Heart left ventricle (tissue), 16 donors: Measurements from ENCODE around the gene ZNF740. TPM values are rescaled to one million over a fixed set of nuclear protein-coding genes. Genes with fewer than 3 reads are reported as not detected.

Source experiments
- ATAC-seq, 4 donors: fragments of 200-7000 bp; cut with Tn5 transposase; one replicate each; pipeline ENCODE4 v1.9.1; 2020 to 2022; ENCODE audit warnings: moderate library complexity in 4 of 4, mild to moderate bottlenecking in 3 of 4, moderate number of reproducible peaks in 1 of 4
- DNase-seq, 5 donors: peaks; one replicate each; pipeline ENCODE4 v3.0.0-alpha.2; 2020
- H3K27ac ChIP-seq, 12 donors: fragments of 200-600 bp; sonication (generic) in 4 of 12; one replicate each; pipeline versions ENCODE4 v1.5.0 to v1.8.0; 2016 to 2022; ENCODE audit warnings: mild to moderate bottlenecking in 2 of 12
- H3K27me3 ChIP-seq, 9 donors: fragments of 200-600 bp; sonication (generic) in 2 of 9; one replicate each; pipeline versions ENCODE4 v1.5.1 to v1.8.0; 2016 to 2022; ENCODE audit warnings: mild to moderate bottlenecking in 3 of 9
- H3K36me3 ChIP-seq, 9 donors: fragments of 200-600 bp; sonication (generic) in 2 of 9; one replicate each; pipeline versions ENCODE4 v1.5.0 to v1.8.0; 2018 to 2022; ENCODE audit warnings: mild to moderate bottlenecking in 2 of 9
- H3K4me1 ChIP-seq, 12 donors: fragments of 200-600 bp; sonication (generic) in 4 of 12; one replicate each; pipeline versions ENCODE4 v1.5.0 to v1.8.0; 2016 to 2022; ENCODE audit warnings: mild to moderate bottlenecking in 3 of 12
- H3K4me3 ChIP-seq, 12 donors: fragments of 200-600 bp; sonication (generic) in 4 of 12; one replicate each; pipeline versions ENCODE4 v1.5.0 to v1.8.0; 2017 to 2022; ENCODE audit warnings: mild to moderate bottlenecking in 9 of 12, moderate library complexity in 4 of 12
- H3K9me3 ChIP-seq, 12 donors: fragments of 200-600 bp; sonication (generic) in 4 of 12; one replicate each; pipeline versions ENCODE4 v1.5.0 to v1.8.0; 2016 to 2022; ENCODE audit warnings: mild to moderate bottlenecking in 1 of 12
- CTCF ChIP-seq, 12 donors: fragments of 200-600 bp; sonication (generic) in 4 of 12; IDR thresholded peaks; one replicate each; pipeline versions ENCODE4 v1.5.0 to v1.8.0; 2018 to 2022; ENCODE audit warnings: antibody characterized with exemption in 12 of 12, mild to moderate bottlenecking in 5 of 12
- POLR2A ChIP-seq, 2 donors: fragments of 450-650 bp; IDR thresholded peaks; one replicate each; pipeline ENCODE4 v1.6.1; 2017; ENCODE audit warnings: antibody characterized with exemption in 2 of 2, mild to moderate bottlenecking in 2 of 2, moderate library complexity in 2 of 2
- WGBS, 4 donors: extraction: QIAGEN DNeasy Blood & Tissue Kit in 2 of 4; methylation state at CpG; one replicate each; pipeline versions ENCODE4 v1.1.5 to v1.1.7; 2013 to 2018; 5-methylcytosine and 5-hydroxymethylcytosine counted together
- intact Hi-C, 10 donors: fragments of 100-400 bp; cut with DNase I; formaldehyde crosslinking; loops; one replicate each; pipeline versions ENCODE4 v1.11.1 to v1.14.2; 2022
- polyA plus RNA-seq, 2 donors: library from polyadenylated mRNA; stranded (reverse); fragments of 200-250 nt; gene quantifications; one replicate each; pipeline ENCODE4 v1.2.3, GENCODE V29; 2013
- total RNA-seq, 9 donors: library from RNA; depleted of rRNA in 2 of 9; stranded (reverse); fragments of >200 nt in 2 of 9; fragmentation: NEBNext Ultra II Directional in 3 of 9; extraction: Animal tissue kit (Norgen Biotek cat#: 25700) in 3 of 9; gene quantifications; one replicate each; pipeline versions ENCODE4 v1.1.0 to v1.2.4, GENCODE V29; 2016 to 2023
- donor health status: ischemic (EF 13 %, LVEDD 7.1; RV severe dilation, severe dysfunction).
- donor health status: healthy with polysubstance abuse.
- donor health status: DM: no; HTN: yes; CAD: no.
- donor health status: DM: no; HTN: no; CAD: no.
- donor health status: ischemic (EF 25% LVEDD 6.9; RV normal size, moderate dysfunction).
- donor health status: ischemic (EF 25% LVEDD 5.7; RV mildly dilated, moderate dysfunction).
- donor health status: healthy.
- donor health status: DM: yes; HTN: yes; CAD: no.
- donor health status: ischemic (EF 35%, LVEDD 5.7; RV mildly dilated, moderate dysfunction).
- donor health status: nonischemic (EF 11% LVEDD 7.7; RV severe dilation, severe dysfunction).
- donor health status: DM: yes; HTN: yes; CAD: no.
- donor health status: PGD.
- donor health status: ischemic (EF 29% LVEDD 5.4; RV normal size, mild dysfunction).
- donor health status: nonischemic (EF 23%, LVEDD 6.1; RV moderate dilation, normal function).

Gene ZNF740
- total and polyA plus RNA-seq, 11 donors = 4.8 to 27.4 (median 17.6) TPM

- peak overlapping the region in 3 of 12 donors; percentile 3 to 14 (median 4) for H3K4me3 ChIP-seq
- intact Hi-C loops = loop anchor here in 2 of 10 donors (2.0 to 5.0 kb wide), 2 partner anchors 27 to 44 kb away; partner anchors contain the start of gene ESPL1 (in 1 of the 2)
- H3K4me1 ChIP-seq = peaks cover 0 to 55% (median 34%) of the 10 kb centered on the region in 12 donors
- DNase-seq (peak in 4 of 5 donors; percentile 68 to 71 (median 69)), ATAC-seq (no peak)
- peaks cover 0 to 5% (median 0%) of the 10 kb centered on the region in 9 donors for H3K36me3 ChIP-seq
- TF ChIP-seq CTCF (IDR thresholded peaks at IDR 0.05) = no peak
- no peak for TF ChIP-seq POLR2A (IDR thresholded peaks at IDR 0.05)
- 24 to 33% (median 29%) methylated on average over 15 to 16 of the region's 16 CpGs for WGBS, 4 donors
- H3K27ac ChIP-seq = peak overlapping the region; percentile 26 to 100 (median 100)
- H3K9me3 ChIP-seq = no peaks in the 10 kb centered on the region
- H3K27me3 ChIP-seq = no peaks in the 10 kb centered on the region
Measured at GRCh38 chr12:53223389-53224060, 43.0 kb downstream of the ZNF740 start.

GRCh38 chr12:53224061-53224896 lies 43.8 kb downstream of the ZNF740 start:
- 75 to 79% (median 75%) methylated on average over 10 to 11 of the region's 11 CpGs for WGBS, 4 donors
- TF ChIP-seq CTCF (IDR thresholded peaks at IDR 0.05) = peak in 2 of 12 donors; percentile 7 to 16
- TF ChIP-seq POLR2A (IDR thresholded peaks at IDR 0.05) = no peak
- H3K4me1 ChIP-seq = peaks cover 0 to 48% (median 34%) of the 10 kb centered on the region in 12 donors
- no peak overlapping the region for H3K4me3 ChIP-seq
- H3K27me3 ChIP-seq = no peaks in the 10 kb centered on the region
- ATAC-seq (no peak), DNase-seq (no peak)
- intact Hi-C loops = loop anchor here in 1 of 10 donors (5.0 kb wide), 1 partner anchor 43 kb away; the partner anchor contains the start of gene ESPL1
- H3K36me3 ChIP-seq = peaks cover 0 to 5% (median 0%) of the 10 kb centered on the region in 9 donors
- H3K9me3 ChIP-seq = no peaks in the 10 kb centered on the region
- H3K27ac ChIP-seq = peak overlapping the region in 11 of 12 donors; percentile 26 to 100 (median 99)

GRCh38 chr12:53224897-53225634 lies 44.5 kb downstream of the ZNF740 start:
- H3K27ac ChIP-seq = peak overlapping the region in 5 of 12 donors; percentile 19 to 100 (median 99)
- no peak for DNase-seq

More at GRCh38 chr12:53224897-53225634, 44.5 kb downstream of the ZNF740 start:
- TF ChIP-seq CTCF (IDR thresholded peaks at IDR 0.05) = no peak
- TF ChIP-seq POLR2A (IDR thresholded peaks at IDR 0.05) = no peak
- WGBS, 4 donors = 84 to 90% (median 88%) methylated on average over 10 of the region's 10 CpGs
- H3K36me3 ChIP-seq = peaks cover 0 to 5% (median 0%) of the 10 kb centered on the region in 9 donors
- H3K27me3 ChIP-seq = no peaks in the 10 kb centered on the region
- H3K4me3 ChIP-seq = no peak overlapping the region
- intact Hi-C loops = loop anchor here in 1 of 10 donors (5.0 kb wide), 1 partner anchor 42 kb away; the partner anchor contains the start of gene ESPL1
- peaks cover 0 to 41% (median 34%) of the 10 kb centered on the region in 12 donors for H3K4me1 ChIP-seq
- no peaks in the 10 kb centered on the region for H3K9me3 ChIP-seq
- ATAC-seq = no peak
